NCI-H774 (cell line): Measurements from ENCODE around the gene RDH12.

ENCODE experiments used
- DNase-seq: peaks from one replicate; lab custom pipeline; 2025; lab: John Stamatoyannopoulos, UW

Gene RDH12

GRCh38 chr14:67749341-67750084, 47.8 kb downstream of the RDH12 start:
- DNase-seq = no peak

GRCh38 chr14:67756496-67756895, 54.8 kb downstream of the RDH12 start:
- no peak for DNase-seq

- no peak for DNase-seq
Measured at GRCh38 chr14:67757175-67757574, 55.5 kb downstream of the RDH12 start.

- no peak for DNase-seq
Measured at GRCh38 chr14:67759916-67760315, 58.2 kb downstream of the RDH12 start.

- DNase-seq = no peak
Measured at GRCh38 chr14:67762051-67762450, 60.4 kb downstream of the RDH12 start.

- no peak for DNase-seq
Measured at GRCh38 chr14:67763158-67763822, 61.6 kb downstream of the RDH12 start.

GRCh38 chr14:67764496-67764895, 62.8 kb downstream of the RDH12 start:
- no peak for DNase-seq

GRCh38 chr14:67765192-67765834, 63.6 kb downstream of the RDH12 start:
- no peak for DNase-seq

GRCh38 chr14:67766035-67766680, 64.5 kb downstream of the RDH12 start:
- no peak for DNase-seq

- no peak for DNase-seq
Measured at GRCh38 chr14:67768219-67768618, 66.5 kb downstream of the RDH12 start.

GRCh38 chr14:67773844-67774377, 72.2 kb downstream of the RDH12 start:
- DNase-seq = no peak

- DNase-seq = no peak
Measured at GRCh38 chr14:67776653-67777322, 75.1 kb downstream of the RDH12 start.

- no peak for DNase-seq
Measured at GRCh38 chr14:67778792-67779191, 77.1 kb downstream of the RDH12 start.

- no peak for DNase-seq
Measured at GRCh38 chr14:67782090-67782489, 80.4 kb downstream of the RDH12 start.
